ENCODE measurements around the gene MMP13.
"Not testable (repeated sequence)": the region's sequence is repeated elsewhere in the genome, so short reads cannot be mapped to it uniquely, and the experiment has no call there.

The MMP13 gene

GRCh38 chr11:102974552-102975280, 19.2 kb upstream of the MMP13 start:
- TF ChIP-seq CTCF (IDR thresholded peaks at IDR 0.05): no peak
- Histone ChIP-seq H3K4me1 (no peaks in the 10 kb centered on the region), H3K4me3 (ENCODE audit: low read depth, low read length) (no peak overlapping the region), H3K79me2 (no peaks in the 10 kb centered on the region), H3K9ac (no peak overlapping the region), H3K4me2 (ENCODE audit: low read length) (no peak overlapping the region), H3K36me3 (ENCODE audit: control insufficient read depth, insufficient read depth, low read length) (no peaks in the 10 kb centered on the region), H3K27me3 (ENCODE audit: control insufficient read depth, insufficient read depth, low read length) (no peaks in the 10 kb centered on the region), H3K9me3 (ENCODE audit: control insufficient read depth, low read length) (no peaks in the 10 kb centered on the region), H2AFZ (no peak overlapping the region), H3K27ac (no peak overlapping the region)

- not testable (repeated sequence) for H3K4me2 ChIP-seq (ENCODE audit: low read length); H2AFZ ChIP-seq; H3K4me1 ChIP-seq; H3K27me3 ChIP-seq (ENCODE audit: control insufficient read depth, insufficient read depth, low read length); H3K4me3 ChIP-seq (ENCODE audit: low read depth, low read length); H3K9me3 ChIP-seq (ENCODE audit: control insufficient read depth, low read length); H3K27ac ChIP-seq; H3K9ac ChIP-seq; H3K36me3 ChIP-seq (ENCODE audit: control insufficient read depth, insufficient read depth, low read length); H3K79me2 ChIP-seq
These were observed 18.2 kb upstream of the MMP13 start for GRCh38 chr11:102973698-102974097.

GRCh38 chr11:102972853-102973252, 17.3 kb upstream of the MMP13 start:
- Histone ChIP-seq H3K9me3 (ENCODE audit: control insufficient read depth, low read length) (no peaks in the 10 kb centered on the region), H3K79me2 (no peaks in the 10 kb centered on the region), H3K4me3 (ENCODE audit: low read depth, low read length) (no peak overlapping the region), H3K27me3 (ENCODE audit: control insufficient read depth, insufficient read depth, low read length) (no peaks in the 10 kb centered on the region), H3K4me2 (ENCODE audit: low read length) (no peak overlapping the region), H3K9ac (no peak overlapping the region), H3K27ac (no peak overlapping the region), H3K36me3 (ENCODE audit: control insufficient read depth, insufficient read depth, low read length) (no peaks in the 10 kb centered on the region), H3K4me1 (no peaks in the 10 kb centered on the region), H2AFZ (no peak overlapping the region)
- no peak for TF ChIP-seq CTCF (IDR thresholded peaks at IDR 0.05)

- Histone ChIP-seq H3K4me1 (no peaks in the 10 kb centered on the region), H2AFZ (no peak overlapping the region), H3K36me3 (ENCODE audit: control insufficient read depth, insufficient read depth, low read length) (no peaks in the 10 kb centered on the region), H3K27ac (no peak overlapping the region), H3K79me2 (no peaks in the 10 kb centered on the region), H3K9ac (no peak overlapping the region), H3K4me3 (ENCODE audit: low read depth, low read length) (no peak overlapping the region), H3K4me2 (ENCODE audit: low read length) (no peak overlapping the region), H3K27me3 (ENCODE audit: control insufficient read depth, insufficient read depth, low read length) (no peaks in the 10 kb centered on the region), H3K9me3 (ENCODE audit: control insufficient read depth, low read length) (no peaks in the 10 kb centered on the region)
- TF ChIP-seq CTCF (IDR thresholded peaks at IDR 0.05): no peak
These were observed 16.2 kb upstream of the MMP13 start for GRCh38 chr11:102971766-102972165.

GRCh38 chr11:102967497-102967896, 12.0 kb upstream of the MMP13 start:
- TF ChIP-seq CTCF (IDR thresholded peaks at IDR 0.05): no peak
- no peak overlapping the region for H3K4me3 ChIP-seq (ENCODE audit: low read depth, low read length)
- no peaks in the 10 kb centered on the region for H3K79me2 ChIP-seq
- H3K4me1 ChIP-seq: no peaks in the 10 kb centered on the region
- no peak overlapping the region for H3K4me2 ChIP-seq (ENCODE audit: low read length)
- no peak overlapping the region for H3K27ac ChIP-seq
- no peaks in the 10 kb centered on the region for H3K36me3 ChIP-seq (ENCODE audit: control insufficient read depth, insufficient read depth, low read length)
- no peaks in the 10 kb centered on the region for H3K9me3 ChIP-seq (ENCODE audit: control insufficient read depth, low read length)
- no peaks in the 10 kb centered on the region for H3K27me3 ChIP-seq (ENCODE audit: control insufficient read depth, insufficient read depth, low read length)
- H2AFZ ChIP-seq: no peak overlapping the region
- H3K9ac ChIP-seq: no peak overlapping the region

Measured in parathyroid adenoma (tissue), 2 donors.